Bronchus fibroblast of lung (primary cell): ENCODE results near the gene GAB3. TPM values are rescaled to one million over a fixed set of nuclear protein-coding genes. Genes with fewer than 3 reads are reported as not detected.

ENCODE experiments used
- total RNA-seq: library from RNA; depleted of rRNA; stranded (reverse); fragments of >200 nt; gene quantifications from 2 replicates; pipeline ENCODE4 v1.2.3, GENCODE V29; 2015

Gene GAB3, protein sequence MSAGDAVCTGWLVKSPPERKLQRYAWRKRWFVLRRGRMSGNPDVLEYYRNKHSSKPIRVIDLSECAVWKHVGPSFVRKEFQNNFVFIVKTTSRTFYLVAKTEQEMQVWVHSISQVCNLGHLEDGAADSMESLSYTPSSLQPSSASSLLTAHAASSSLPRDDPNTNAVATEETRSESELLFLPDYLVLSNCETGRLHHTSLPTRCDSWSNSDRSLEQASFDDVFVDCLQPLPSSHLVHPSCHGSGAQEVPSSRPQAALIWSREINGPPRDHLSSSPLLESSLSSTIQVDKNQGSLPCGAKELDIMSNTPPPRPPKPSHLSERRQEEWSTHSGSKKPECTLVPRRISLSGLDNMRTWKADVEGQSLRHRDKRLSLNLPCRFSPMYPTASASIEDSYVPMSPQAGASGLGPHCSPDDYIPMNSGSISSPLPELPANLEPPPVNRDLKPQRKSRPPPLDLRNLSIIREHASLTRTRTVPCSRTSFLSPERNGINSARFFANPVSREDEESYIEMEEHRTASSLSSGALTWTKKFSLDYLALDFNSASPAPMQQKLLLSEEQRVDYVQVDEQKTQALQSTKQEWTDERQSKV
- total RNA-seq, result 0.30 and 0.84 TPM in 2 replicates

DNA sequence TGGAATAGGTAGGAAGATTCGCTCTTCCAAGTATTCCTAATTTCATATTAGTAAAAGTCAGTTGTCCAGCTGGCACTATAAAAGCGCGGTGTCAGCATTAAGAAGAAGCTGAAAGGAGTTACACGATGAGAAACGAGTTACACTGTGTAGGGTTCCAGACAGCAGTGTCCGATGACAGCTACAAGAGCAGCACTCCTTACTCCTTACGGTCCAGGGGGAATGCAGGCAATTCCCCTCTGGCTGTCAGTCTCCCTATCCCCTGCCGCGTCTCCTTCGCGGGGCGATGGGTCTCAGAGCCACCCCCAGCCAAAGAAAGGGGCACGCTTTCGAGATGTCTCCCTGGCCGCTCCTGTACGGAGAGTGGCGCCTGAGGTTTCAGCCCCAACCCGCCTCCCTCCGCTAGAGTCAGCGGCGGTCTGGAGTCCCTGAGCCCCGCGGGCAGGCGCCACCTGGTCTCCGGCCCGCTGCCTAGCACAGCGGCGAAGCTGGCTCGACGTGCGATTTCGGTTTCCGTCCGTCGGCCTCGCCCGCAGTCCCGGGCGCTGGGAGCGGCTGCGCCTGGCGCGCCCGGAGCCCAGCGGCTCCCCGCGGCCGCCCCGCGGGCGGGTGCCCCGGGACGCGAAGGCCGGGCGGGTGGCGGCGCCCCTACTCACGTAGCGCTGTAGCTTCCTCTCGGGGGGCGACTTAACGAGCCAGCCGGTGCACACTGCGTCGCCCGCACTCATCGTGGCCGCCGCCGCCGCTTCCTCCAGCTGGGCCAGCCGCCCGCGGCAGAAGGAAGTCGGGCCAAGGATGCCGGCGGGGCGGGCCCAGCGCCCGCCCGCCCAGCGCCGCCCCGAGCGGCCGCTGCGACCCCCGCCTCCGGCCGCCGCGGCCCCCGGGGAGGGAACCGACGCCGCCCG, at the start of gene GAB3:
Gene GAB3 (minus strand): TSS at position 777 of the 902 bp plus-strand sequence. CDS start 52 bp downstream, at position 725.

DNA sequence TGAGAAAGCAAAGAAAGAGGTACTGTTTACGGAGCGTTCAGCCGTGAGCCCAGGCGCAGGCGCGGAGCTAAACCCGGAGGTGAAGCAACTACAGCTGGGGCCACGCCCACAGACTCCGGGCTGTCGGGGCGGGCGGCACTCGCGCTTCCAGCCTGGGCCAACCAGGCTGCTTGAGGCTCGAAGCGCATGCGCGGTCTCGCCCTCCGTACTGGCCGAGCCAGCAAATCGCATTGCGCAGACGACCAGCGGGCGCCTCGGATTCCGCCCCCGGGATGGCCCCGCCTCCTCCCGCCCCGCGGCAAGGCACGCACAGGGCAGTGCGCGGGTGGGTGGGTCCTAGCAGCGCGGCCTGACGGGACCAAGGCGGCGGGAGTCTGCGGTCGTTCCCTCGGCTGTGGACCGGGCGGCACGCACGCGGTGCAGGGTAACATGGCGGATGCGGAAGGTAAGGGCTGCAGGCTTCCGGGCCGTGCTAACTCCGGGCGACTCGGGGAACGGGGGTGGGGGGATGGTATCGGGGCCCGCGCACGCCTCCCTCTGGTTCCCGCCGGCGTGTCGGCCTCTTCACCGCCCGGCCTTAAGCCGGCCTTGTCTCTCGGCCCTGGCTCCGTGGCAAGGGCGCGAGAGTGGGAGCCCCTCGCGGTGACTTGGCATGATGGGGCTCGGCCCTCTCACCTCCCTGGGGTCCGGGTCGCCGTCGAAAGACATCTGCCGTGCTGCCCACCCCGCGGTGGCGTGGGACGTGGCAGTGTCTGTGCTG, 11.8 kb upstream of the GAB3 start, which contains the start of gene DKC1:
Gene DKC1 (plus strand): TSS at position 328 of the 760 bp plus-strand sequence. CDS start 102 bp downstream, at position 430.

DNA sequence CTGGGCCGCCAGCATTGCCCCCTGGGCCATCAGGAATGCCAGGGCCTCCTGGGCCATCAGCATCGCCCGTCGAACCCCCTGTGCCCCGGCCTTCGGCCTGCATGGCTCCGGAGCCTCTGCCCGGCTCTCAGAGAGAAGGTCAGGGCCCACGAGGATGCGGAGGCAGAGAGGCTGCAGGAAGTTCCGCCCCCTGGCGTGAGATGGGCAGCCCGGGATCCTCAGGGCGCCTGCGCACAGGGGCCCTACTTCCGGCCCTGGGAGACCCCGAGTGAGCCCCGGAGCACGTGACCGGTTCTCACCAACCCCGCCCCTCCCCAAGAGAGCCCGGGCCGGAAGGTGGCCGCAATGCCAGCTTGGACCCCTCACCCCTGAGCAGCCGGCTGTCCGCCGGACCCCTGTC, 97.5 kb downstream of the GAB3 start, which contains the start of gene CTAG2:
Gene CTAG2 (minus strand): TSS at position 167 of the 400 bp plus-strand sequence. CDS start 64 bp downstream, at position 103.

Other genes starting within 250 kb of the GAB3 start
- 45.4 and 48.2 TPM in 2 replicates for gene FAM3A, start 234.8 kb downstream of the GAB3 start, total RNA-seq
- 95.3 and 101 TPM in 2 replicates for gene G6PD, start 204.2 kb downstream of the GAB3 start, total RNA-seq
- gene IKBKG, start 203.5 kb downstream of the GAB3 start, total RNA-seq, result 19.5 and 20.8 TPM in 2 replicates
- gene CTAG1A, start 165.9 kb downstream of the GAB3 start, total RNA-seq, result not detected in 2 replicates
- not detected in 2 replicates for gene CTAG1B, start 131.8 kb downstream of the GAB3 start, total RNA-seq
- 2.4 and 2.7 TPM in 2 replicates for gene CTAG2, start 97.5 kb downstream of the GAB3 start, total RNA-seq
- 28.6 and 33.1 TPM in 2 replicates for gene DKC1, start 11.8 kb upstream of the GAB3 start, total RNA-seq
- gene MPP1, start 54.4 kb upstream of the GAB3 start, total RNA-seq, result 25.7 and 27.6 TPM in 2 replicates
- not detected in 2 replicates for gene SMIM9, start 83.6 kb upstream of the GAB3 start, total RNA-seq
- 1.5 and 2.4 TPM in 2 replicates for gene F8A1, start 135.3 kb upstream of the GAB3 start, total RNA-seq